CD14-positive monocyte (primary cell): ENCODE measurements around the gene CDC14C. TPM values are rescaled to one million over a fixed set of nuclear protein-coding genes. Genes with fewer than 3 reads are reported as not detected.

Experiments
- DNase-seq, 3 donors: peaks; one replicate each; pipeline ENCODE4 v3.0.0-alpha.2; 2011 to 2022
- H2AFZ ChIP-seq: 2 replicates; pipeline ENCODE4 v1.6.0; 2012; ENCODE audit warnings: mild to moderate bottlenecking, low read depth, low read length, inconsistent platforms; ENCODE audit not compliant: insufficient read depth, poor library complexity, severe bottlenecking
- H3K27ac ChIP-seq, 2 donors: 1 replicate in 1 of 2; 2 replicates in 1 of 2; pipeline ENCODE4 v1.5.1; 2012 to 2013; ENCODE audit warnings: low read length in 2 of 2, control low read depth in 1 of 2, inconsistent platforms in 1 of 2, low read depth in 1 of 2, mild to moderate bottlenecking in 1 of 2
- H3K27me3 ChIP-seq, 2 donors: one replicate each; pipeline versions ENCODE4 v1.6.0 to v1.6.1; 2011 to 2013; ENCODE audit warnings: low read length in 2 of 2; ENCODE audit not compliant: control insufficient read depth in 2 of 2, insufficient read depth in 2 of 2
- H3K36me3 ChIP-seq, 2 donors: replicated peaks in 1 of 2; 1 replicate in 1 of 2; 2 replicates in 1 of 2; pipeline versions ENCODE4 v1.5.1 to v1.6.1; 2012 to 2013; ENCODE audit warnings: low read length in 2 of 2, control low read depth in 1 of 2, inconsistent platforms in 1 of 2, mild to moderate bottlenecking in 1 of 2; ENCODE audit not compliant: insufficient read depth in 2 of 2, control insufficient read depth in 1 of 2
- H3K4me1 ChIP-seq, 2 donors: 1 replicate in 1 of 2; 2 replicates in 1 of 2; pipeline versions ENCODE4 v1.5.1 to v1.6.1; 2012 to 2013; ENCODE audit warnings: low read length in 2 of 2, control low read depth in 1 of 2, inconsistent platforms in 1 of 2, mild to moderate bottlenecking in 1 of 2, moderate library complexity in 1 of 2; ENCODE audit not compliant: insufficient read depth in 2 of 2, control insufficient read depth in 1 of 2
- H3K4me2 ChIP-seq: replicated peaks from 2 replicates; pipeline ENCODE3; 2012; ENCODE audit warnings: low read length, moderate library complexity, mild to moderate bottlenecking; ENCODE audit not compliant: poor library complexity, severe bottlenecking; ENCODE audit errors: extremely low read depth
- H3K4me3 ChIP-seq, 3 experiments: fragments of 200-600 bp in 1 of 3; sonication (generic) in 1 of 3; replicated peaks in 1 of 3; 1 replicate in 2 of 3; 2 replicates in 1 of 3; pipeline ENCODE4 v1.5.1; 2011 to 2013; ENCODE audit warnings: low read length in 3 of 3, mild to moderate bottlenecking in 3 of 3, control low read depth in 2 of 3, low read depth in 2 of 3, inconsistent platforms in 1 of 3, moderate library complexity in 1 of 3
- H3K79me2 ChIP-seq: 2 replicates; pipeline ENCODE4 v1.6.0; 2012; ENCODE audit warnings: mild to moderate bottlenecking, control low read depth, inconsistent platforms, low read length, moderate library complexity; ENCODE audit not compliant: insufficient read depth
- H3K9ac ChIP-seq: 2 replicates; pipeline ENCODE4 v1.6.0; 2017; ENCODE audit warnings: low read length, mild to moderate bottlenecking; ENCODE audit not compliant: insufficient read depth, poor library complexity, severe bottlenecking
- H3K9me3 ChIP-seq, 2 donors: replicated peaks in 1 of 2; 1 replicate in 1 of 2; 2 replicates in 1 of 2; pipeline versions ENCODE4 v1.5.1 to v1.6.1; 2012 to 2013; ENCODE audit warnings: low read length in 2 of 2, control low read depth in 1 of 2; ENCODE audit not compliant: control insufficient read depth in 1 of 2, insufficient read depth in 1 of 2
- H4K20me1 ChIP-seq: 2 replicates; pipeline ENCODE4 v1.6.0; 2012; ENCODE audit warnings: mild to moderate bottlenecking, low read length, control low read depth, moderate library complexity; ENCODE audit not compliant: insufficient read depth
- H3K27ac Mint-ChIP-seq, 7 donors: one replicate each; pipeline ENCODE4 v1.8.0; 2020; ENCODE audit warnings: mild to moderate bottlenecking in 7 of 7, mixed read lengths in 7 of 7, moderate library complexity in 6 of 7, inconsistent platforms in 2 of 7
- H3K27me3 Mint-ChIP-seq, 3 donors: one replicate each; pipeline ENCODE4 v1.8.0; 2021 to 2022; ENCODE audit warnings: low read depth in 3 of 3, mild to moderate bottlenecking in 3 of 3, mixed read lengths in 3 of 3, moderate library complexity in 3 of 3, inconsistent platforms in 1 of 3
- H3K36me3 Mint-ChIP-seq, 2 donors: one replicate each; pipeline ENCODE4 v1.8.0; 2020; ENCODE audit warnings: mixed read lengths in 2 of 2, inconsistent platforms in 1 of 2, mild to moderate bottlenecking in 1 of 2
- H3K4me1 Mint-ChIP-seq: one replicate; pipeline ENCODE4 v1.8.0; 2020; ENCODE audit warnings: mild to moderate bottlenecking, mixed read lengths
- H3K4me3 Mint-ChIP-seq, 2 donors: one replicate each; pipeline ENCODE4 v1.8.0; 2020; ENCODE audit warnings: mild to moderate bottlenecking in 2 of 2, mixed read lengths in 2 of 2, moderate library complexity in 1 of 2
- H3K9me3 Mint-ChIP-seq, 7 donors: one replicate each; pipeline ENCODE4 v1.8.0; 2020 to 2022; ENCODE audit warnings: mixed read lengths in 7 of 7, mild to moderate bottlenecking in 6 of 7, moderate library complexity in 6 of 7, inconsistent platforms in 2 of 7
- WGBS: methylation state at CpG from one replicate; pipeline ENCODE4 v1.1.5; 2013; ENCODE audit warnings: missing lambda C conversion rate; ENCODE audit not compliant: insufficient coverage; 5-methylcytosine and 5-hydroxymethylcytosine counted together
- intact Hi-C, 2 donors: fragments of 100-400 bp; cut with micrococcal nuclease; formaldehyde crosslinking; loops; one replicate each; pipeline versions ENCODE4 v1.15.0 to v1.15.1; 2023
- polyA plus RNA-seq, 3 donors: library from polyadenylated mRNA; depleted of rRNA in 1 of 3; unstranded in 2 of 3; stranded (reverse) in 1 of 3; fragments of 300-500 nt in 2 of 3; fragments of >200 nt in 1 of 3; fragmentation: Illumina TruSeq in 2 of 3; gene quantifications; 1 replicate in 2 of 3; 2 replicates in 1 of 3; pipeline ENCODE4 v1.2.3, GENCODE V29; 2012 to 2021
- TF ChIP-seq, protein P1 (sequence below): fragments of 200-600 bp; IDR thresholded peaks from one replicate; pipeline ENCODE4 v1.8.0; 2022; ENCODE audit warnings: antibody characterized with exemption, mild to moderate bottlenecking

The CDC14C gene
- polyA plus RNA-seq, 3 donors, result not detected

DNA sequence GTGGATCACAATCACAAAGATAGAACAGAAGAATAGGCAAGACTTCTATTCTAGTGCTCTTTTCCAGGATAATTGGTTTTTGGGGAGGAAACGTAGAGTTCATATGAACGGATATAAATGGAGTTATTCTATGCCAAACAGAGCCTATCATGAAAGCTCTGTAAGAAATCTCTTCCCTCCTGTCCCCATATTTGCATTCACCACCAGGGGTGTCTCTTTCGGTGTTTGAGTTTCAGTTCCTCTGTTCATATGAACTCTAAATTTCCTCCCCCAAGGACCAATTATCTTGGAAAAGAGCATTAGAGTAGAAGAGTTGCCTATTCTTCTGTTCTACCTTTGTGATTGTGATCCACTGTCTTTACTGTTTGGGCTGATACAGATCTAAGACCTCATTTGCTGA lies 48.3 kb upstream of the CDC14C start:
- Histone ChIP-seq H3K27ac (no peak overlapping the region), H3K27me3 (no peaks in the 10 kb centered on the region), H3K4me2 (no peak overlapping the region), H3K9me3 (no peaks in the 10 kb centered on the region), H2AFZ (no peak overlapping the region), H4K20me1 (no peaks in the 10 kb centered on the region), H3K36me3 (no peaks in the 10 kb centered on the region), H3K79me2 (no peaks in the 10 kb centered on the region), H3K4me1 (no peaks in the 10 kb centered on the region), H3K9ac (no peak overlapping the region), H3K4me3 (no peak overlapping the region)
- H3K4me1 Mint-ChIP-seq, result no peaks in the 10 kb centered on the region
- TF ChIP-seq, protein P1, sequence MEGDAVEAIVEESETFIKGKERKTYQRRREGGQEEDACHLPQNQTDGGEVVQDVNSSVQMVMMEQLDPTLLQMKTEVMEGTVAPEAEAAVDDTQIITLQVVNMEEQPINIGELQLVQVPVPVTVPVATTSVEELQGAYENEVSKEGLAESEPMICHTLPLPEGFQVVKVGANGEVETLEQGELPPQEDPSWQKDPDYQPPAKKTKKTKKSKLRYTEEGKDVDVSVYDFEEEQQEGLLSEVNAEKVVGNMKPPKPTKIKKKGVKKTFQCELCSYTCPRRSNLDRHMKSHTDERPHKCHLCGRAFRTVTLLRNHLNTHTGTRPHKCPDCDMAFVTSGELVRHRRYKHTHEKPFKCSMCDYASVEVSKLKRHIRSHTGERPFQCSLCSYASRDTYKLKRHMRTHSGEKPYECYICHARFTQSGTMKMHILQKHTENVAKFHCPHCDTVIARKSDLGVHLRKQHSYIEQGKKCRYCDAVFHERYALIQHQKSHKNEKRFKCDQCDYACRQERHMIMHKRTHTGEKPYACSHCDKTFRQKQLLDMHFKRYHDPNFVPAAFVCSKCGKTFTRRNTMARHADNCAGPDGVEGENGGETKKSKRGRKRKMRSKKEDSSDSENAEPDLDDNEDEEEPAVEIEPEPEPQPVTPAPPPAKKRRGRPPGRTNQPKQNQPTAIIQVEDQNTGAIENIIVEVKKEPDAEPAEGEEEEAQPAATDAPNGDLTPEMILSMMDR, result no peak
- H3K4me3 Mint-ChIP-seq, result no peak overlapping the region
- peaks cover 0 to 3% (median 0%) of the 10 kb centered on the region in 7 donors for H3K9me3 Mint-ChIP-seq
- H3K27me3 Mint-ChIP-seq, result peaks cover 0 to 4% (median 4%) of the 10 kb centered on the region in 3 donors
- H3K36me3 Mint-ChIP-seq, result no peaks in the 10 kb centered on the region
- intact Hi-C loops, result no loop called here
- H3K27ac Mint-ChIP-seq, result peak overlapping the region in 1 of 7 donors; percentile 34
- no CpG with 5 or more reads among the region's 3 CpGs for WGBS
- no peak for DNase-seq

DNA sequence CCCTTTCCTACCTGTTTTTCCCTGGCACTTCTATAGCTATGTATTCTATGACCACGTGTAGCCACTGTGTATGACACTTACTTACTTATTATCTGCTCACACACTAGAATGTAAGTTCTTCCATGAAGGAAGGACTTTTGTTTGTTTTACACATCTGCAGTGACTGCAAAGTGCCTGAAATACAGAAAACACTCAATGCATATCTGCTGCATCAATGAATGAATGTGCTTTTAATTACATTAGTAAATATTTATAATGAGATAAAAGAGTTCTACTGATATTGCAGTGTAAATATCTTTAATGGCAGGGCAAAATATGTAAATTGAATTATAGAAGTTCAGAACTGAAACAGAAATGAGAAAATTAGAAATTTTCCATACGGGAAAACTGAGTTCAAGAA lies 43.5 kb upstream of the CDC14C start:
- no peak overlapping the region for H3K27ac Mint-ChIP-seq
- TF ChIP-seq, protein P1, result no peak
- H3K79me2 ChIP-seq, result no peaks in the 10 kb centered on the region
- H3K27me3 ChIP-seq, result no peaks in the 10 kb centered on the region
- no peaks in the 10 kb centered on the region for H3K4me1 Mint-ChIP-seq
- no peak overlapping the region for H3K9ac ChIP-seq
- H3K27ac ChIP-seq, result no peak overlapping the region
- no peaks in the 10 kb centered on the region for H3K36me3 Mint-ChIP-seq
- H3K27me3 Mint-ChIP-seq, result peaks cover 0 to 2% (median 2%) of the 10 kb centered on the region in 3 donors
- no peak overlapping the region for H3K4me2 ChIP-seq
- H3K36me3 ChIP-seq, result no peaks in the 10 kb centered on the region
- H3K4me1 ChIP-seq, result no peaks in the 10 kb centered on the region
- intact Hi-C loops, result no loop called here
- no peak overlapping the region for H3K4me3 Mint-ChIP-seq
- H2AFZ ChIP-seq, result no peak overlapping the region
- peaks cover 0 to 7% (median 1%) of the 10 kb centered on the region in 7 donors for H3K9me3 Mint-ChIP-seq
- no peaks in the 10 kb centered on the region for H4K20me1 ChIP-seq
- no peak for DNase-seq
- whole genome bisulfite sequencing, result no CpG with 5 or more reads among the region's 2 CpGs
- no peak overlapping the region for H3K4me3 ChIP-seq
- no peaks in the 10 kb centered on the region for H3K9me3 ChIP-seq
